ENCODE results near the gene MLXIPL.
"Not testable (repeated sequence)": the region's sequence is repeated elsewhere in the genome, so short reads cannot be mapped to it uniquely, and the experiment has no call there.

Gene MLXIPL

GRCh38 chr7:73623798-73624668, at the start of gene MLXIPL:
TSS of gene MLXIPL (minus strand) at chr7:73624522. CDS start at chr7:73624492, 30 bp downstream.
- DNase-seq (ENCODE audit: low spot score): peak; percentile 26

GRCh38 chr7:73671857-73672445, 47.6 kb upstream of the MLXIPL start:
- no peak for DNase-seq (ENCODE audit: low spot score)

GRCh38 chr7:73671322-73671661, 47.0 kb upstream of the MLXIPL start:
- DNase-seq (ENCODE audit: low spot score): no peak

GRCh38 chr7:73669858-73670385, 45.6 kb upstream of the MLXIPL start:
- DNase-seq (ENCODE audit: low spot score): no peak

GRCh38 chr7:73669288-73669701, 45.0 kb upstream of the MLXIPL start:
- DNase-seq (ENCODE audit: low spot score): no peak

GRCh38 chr7:73668886-73669230, 44.5 kb upstream of the MLXIPL start:
- no peak for DNase-seq (ENCODE audit: low spot score)

- no peak for DNase-seq (ENCODE audit: low spot score)
Observed at GRCh38 chr7:73668103-73668885, 44.0 kb upstream of the MLXIPL start.

GRCh38 chr7:73667344-73668102, 43.2 kb upstream of the MLXIPL start, which contains the start of gene VPS37D:
TSS of gene VPS37D (plus strand) at chr7:73667831. CDS start at chr7:73667959, 128 bp downstream.
- DNase-seq (ENCODE audit: low spot score): peak; percentile 93

GRCh38 chr7:73663033-73663432, 38.7 kb upstream of the MLXIPL start:
- DNase-seq (ENCODE audit: low spot score): no peak

GRCh38 chr7:73660594-73660993, 36.3 kb upstream of the MLXIPL start:
- not testable (repeated sequence) for DNase-seq (ENCODE audit: low spot score)

- DNase-seq (ENCODE audit: low spot score): no peak
Observed at GRCh38 chr7:73659983-73660382, 35.7 kb upstream of the MLXIPL start.

GRCh38 chr7:73655309-73655708, 31.0 kb upstream of the MLXIPL start:
- DNase-seq (ENCODE audit: low spot score): not testable (repeated sequence)

- no peak for DNase-seq (ENCODE audit: low spot score)
Observed at GRCh38 chr7:73652541-73652949, 28.2 kb upstream of the MLXIPL start.

GRCh38 chr7:73650524-73650923, 26.2 kb upstream of the MLXIPL start:
- no peak for DNase-seq (ENCODE audit: low spot score)

GRCh38 chr7:73649576-73649975, 25.3 kb upstream of the MLXIPL start:
- DNase-seq (ENCODE audit: low spot score): no peak

- DNase-seq (ENCODE audit: low spot score): no peak
Observed at GRCh38 chr7:73648593-73649332, 24.4 kb upstream of the MLXIPL start.

GRCh38 chr7:73647725-73648592, 23.6 kb upstream of the MLXIPL start:
- DNase-seq (ENCODE audit: low spot score): peak; percentile 22

GRCh38 chr7:73646785-73647724, 22.7 kb upstream of the MLXIPL start:
- DNase-seq (ENCODE audit: low spot score): no peak

GRCh38 chr7:73645643-73646174, 21.4 kb upstream of the MLXIPL start:
- no peak for DNase-seq (ENCODE audit: low spot score)

All from CD4-positive, alpha-beta T cell treated with Interleukin-2 at 100 ng/mL for 4 hours (primary cell).